Measurements from ENCODE around the gene GULP1.
A peak's percentile ranks its signal among the peaks of the same experiment; 100 is the strongest.

GULP1 gene

DNA sequence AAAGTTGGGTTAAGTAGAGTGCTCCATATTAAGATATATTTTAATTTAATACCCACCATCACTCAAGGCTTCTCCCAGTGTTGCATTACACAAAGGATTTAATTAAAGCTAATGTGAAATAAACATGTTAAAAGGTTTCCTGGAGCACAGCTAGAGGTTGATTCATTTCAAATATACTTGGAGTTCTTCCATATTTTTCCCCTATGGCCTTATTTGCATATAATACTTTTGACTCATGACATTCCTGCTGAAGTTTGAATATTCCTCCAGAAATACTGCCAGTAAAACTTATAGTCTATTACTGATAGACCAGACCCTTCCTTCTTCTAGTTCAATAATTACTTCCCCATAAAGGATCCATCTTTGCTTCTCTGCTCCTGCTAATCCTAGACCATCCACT is 227.5 kb downstream of the GULP1 start:
- TF ChIP-seq, protein P1, sequence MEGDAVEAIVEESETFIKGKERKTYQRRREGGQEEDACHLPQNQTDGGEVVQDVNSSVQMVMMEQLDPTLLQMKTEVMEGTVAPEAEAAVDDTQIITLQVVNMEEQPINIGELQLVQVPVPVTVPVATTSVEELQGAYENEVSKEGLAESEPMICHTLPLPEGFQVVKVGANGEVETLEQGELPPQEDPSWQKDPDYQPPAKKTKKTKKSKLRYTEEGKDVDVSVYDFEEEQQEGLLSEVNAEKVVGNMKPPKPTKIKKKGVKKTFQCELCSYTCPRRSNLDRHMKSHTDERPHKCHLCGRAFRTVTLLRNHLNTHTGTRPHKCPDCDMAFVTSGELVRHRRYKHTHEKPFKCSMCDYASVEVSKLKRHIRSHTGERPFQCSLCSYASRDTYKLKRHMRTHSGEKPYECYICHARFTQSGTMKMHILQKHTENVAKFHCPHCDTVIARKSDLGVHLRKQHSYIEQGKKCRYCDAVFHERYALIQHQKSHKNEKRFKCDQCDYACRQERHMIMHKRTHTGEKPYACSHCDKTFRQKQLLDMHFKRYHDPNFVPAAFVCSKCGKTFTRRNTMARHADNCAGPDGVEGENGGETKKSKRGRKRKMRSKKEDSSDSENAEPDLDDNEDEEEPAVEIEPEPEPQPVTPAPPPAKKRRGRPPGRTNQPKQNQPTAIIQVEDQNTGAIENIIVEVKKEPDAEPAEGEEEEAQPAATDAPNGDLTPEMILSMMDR (IDR thresholded peaks at IDR 0.05; ENCODE audit: control insufficient read depth, insufficient read depth, low read depth, low read length, missing control alignments) = no peak
- H3K4me3 ChIP-seq (ENCODE audit: control insufficient read depth, low read depth, low read length) = no peak overlapping the region
- DNase-seq (ENCODE audit: low read depth) = no peak

DNA sequence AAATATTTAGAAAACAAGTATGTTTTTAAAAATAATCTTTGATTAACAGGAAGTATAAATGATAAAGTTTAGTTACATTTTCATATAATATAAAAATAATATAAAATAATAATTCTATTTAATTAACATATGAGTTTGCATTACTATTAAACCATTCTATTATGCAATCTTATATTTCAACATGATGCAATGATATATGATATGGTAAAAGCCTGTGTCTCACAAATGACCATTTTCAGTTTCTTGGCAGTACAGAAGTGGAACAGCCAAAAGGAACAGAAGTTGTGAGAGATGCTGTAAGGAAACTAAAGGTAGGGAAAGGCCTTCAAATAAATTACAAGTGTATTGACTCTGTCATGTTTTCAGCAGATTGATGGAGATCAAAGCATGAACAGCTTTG is 230.8 kb downstream of the GULP1 start:
- H3K4me3 ChIP-seq (ENCODE audit: control insufficient read depth, low read depth, low read length) = no peak overlapping the region
- TF ChIP-seq, protein P1 (IDR thresholded peaks at IDR 0.05; ENCODE audit: control insufficient read depth, insufficient read depth, low read depth, low read length, missing control alignments) = no peak
- no peak for DNase-seq (ENCODE audit: low read depth)

DNA sequence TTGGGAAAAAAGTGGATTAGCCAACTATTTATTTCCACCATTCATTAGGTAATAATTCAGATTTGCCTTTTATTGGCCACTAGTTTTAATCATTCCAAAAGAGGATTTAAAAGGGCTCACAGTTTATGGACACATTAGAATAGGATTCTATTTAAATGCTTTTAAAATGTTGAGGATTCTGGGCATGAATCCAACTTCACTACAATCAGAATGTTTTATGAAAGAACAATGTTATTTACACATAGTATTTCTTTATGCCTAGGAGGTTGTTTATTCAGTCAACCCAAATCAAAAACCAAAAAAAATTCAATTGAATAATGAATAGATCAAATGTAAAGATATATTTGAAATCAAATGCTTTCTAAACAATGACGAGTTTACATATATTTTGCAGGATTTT is 232.2 kb downstream of the GULP1 start:
- no peak for DNase-seq (ENCODE audit: low read depth)
- TF ChIP-seq, protein P1 (IDR thresholded peaks at IDR 0.05; ENCODE audit: control insufficient read depth, insufficient read depth, low read depth, low read length, missing control alignments) = no peak
- H3K4me3 ChIP-seq (ENCODE audit: control insufficient read depth, low read depth, low read length) = no peak overlapping the region

DNA sequence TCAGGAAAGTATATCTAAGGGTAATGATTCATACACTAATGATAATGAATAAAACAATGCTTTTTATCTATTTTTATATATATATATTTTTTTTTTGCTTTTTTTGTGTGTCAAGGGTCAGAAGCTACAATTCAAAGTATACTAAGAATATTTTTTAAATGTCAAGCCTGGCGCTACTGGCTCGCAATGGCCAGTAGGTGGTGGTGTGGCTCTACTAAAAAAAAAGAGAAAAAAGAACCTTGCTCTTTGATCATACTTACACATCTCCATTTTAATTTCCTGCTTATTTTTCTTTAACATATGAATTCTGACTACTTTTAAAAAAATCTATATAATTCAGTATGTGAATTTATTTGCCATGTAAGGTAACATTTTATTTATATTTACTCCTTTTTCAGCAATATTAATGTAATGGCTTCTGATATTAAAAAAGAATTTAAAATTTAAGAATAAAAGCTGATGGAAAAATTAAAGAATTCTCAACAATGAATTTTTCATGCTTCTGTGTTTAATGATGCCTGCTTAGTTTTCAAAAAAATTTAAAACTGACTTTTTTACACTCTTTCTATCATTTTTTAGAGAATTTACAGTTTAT is 232.9 kb downstream of the GULP1 start:
- DNase-seq (ENCODE audit: low read depth) = no peak
- TF ChIP-seq, protein P1 (IDR thresholded peaks at IDR 0.05; ENCODE audit: control insufficient read depth, insufficient read depth, low read depth, low read length, missing control alignments) = peak; percentile 68
- H3K4me3 ChIP-seq (ENCODE audit: control insufficient read depth, low read depth, low read length) = no peak overlapping the region

DNA sequence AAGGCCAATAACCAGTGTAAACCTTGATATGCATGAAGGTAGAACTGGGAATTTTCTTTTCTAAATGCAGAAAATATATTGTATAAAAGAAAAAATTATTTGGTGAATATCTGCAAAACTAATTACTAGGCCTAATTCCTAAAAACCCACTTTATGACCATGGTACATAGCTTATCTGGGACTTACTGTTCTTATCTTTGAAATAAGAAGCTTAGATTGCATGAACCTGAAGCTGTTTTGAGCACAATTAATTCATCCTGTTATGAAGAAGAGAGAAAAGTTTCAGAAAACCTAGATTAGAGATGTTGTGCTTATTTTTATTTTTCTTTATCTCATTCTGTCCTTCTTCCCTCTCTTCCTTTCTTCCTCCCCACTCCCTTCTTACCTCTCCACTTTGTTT is 235.0 kb downstream of the GULP1 start:
- DNase-seq (ENCODE audit: low read depth) = no peak
- TF ChIP-seq, protein P1 (IDR thresholded peaks at IDR 0.05; ENCODE audit: control insufficient read depth, insufficient read depth, low read depth, low read length, missing control alignments) = no peak
- no peak overlapping the region for H3K4me3 ChIP-seq (ENCODE audit: control insufficient read depth, low read depth, low read length)

DNA sequence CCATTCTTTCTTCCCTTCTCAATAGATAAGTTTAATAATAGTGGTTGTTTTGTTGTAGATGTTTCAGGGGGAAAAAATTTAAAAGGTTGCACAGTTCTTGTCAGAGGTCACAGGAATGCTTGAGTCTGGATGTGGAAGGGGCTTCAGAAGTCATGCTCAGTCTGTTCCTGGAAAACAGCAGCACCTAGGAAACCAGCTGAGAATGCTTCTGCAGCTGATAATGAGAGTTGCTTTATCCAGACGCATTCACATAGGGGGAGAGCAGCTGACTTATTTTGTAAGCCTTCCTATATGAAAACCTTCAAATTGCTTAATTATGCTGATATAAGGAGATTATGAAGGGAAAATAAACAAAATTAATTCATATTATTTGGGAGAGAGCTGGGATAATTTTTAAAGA is 235.5 kb downstream of the GULP1 start:
- no peak overlapping the region for H3K4me3 ChIP-seq (ENCODE audit: control insufficient read depth, low read depth, low read length)
- TF ChIP-seq, protein P1 (IDR thresholded peaks at IDR 0.05; ENCODE audit: control insufficient read depth, insufficient read depth, low read depth, low read length, missing control alignments) = no peak
- no peak for DNase-seq (ENCODE audit: low read depth)

DNA sequence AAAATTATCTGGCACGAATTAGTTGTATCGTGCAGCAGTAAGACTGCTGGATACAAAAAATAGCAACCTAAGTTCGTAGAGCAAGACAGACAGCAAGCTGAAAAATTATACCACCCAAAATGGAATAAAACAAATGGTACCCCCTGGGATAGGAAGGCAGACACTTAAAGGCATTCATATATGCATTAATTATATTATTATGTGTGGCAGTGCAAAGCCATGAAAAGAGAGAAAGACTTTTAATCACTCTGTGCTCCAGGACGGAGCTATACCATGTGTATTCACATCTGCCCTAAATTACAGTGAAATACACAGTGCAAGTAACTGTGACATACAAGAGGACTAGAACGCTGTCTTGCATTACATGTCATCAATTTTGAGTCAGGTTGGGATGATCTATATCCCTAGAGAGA is 235.9 kb downstream of the GULP1 start:
- TF ChIP-seq, protein P1 (IDR thresholded peaks at IDR 0.05; ENCODE audit: control insufficient read depth, insufficient read depth, low read depth, low read length, missing control alignments) = no peak
- H3K4me3 ChIP-seq (ENCODE audit: control insufficient read depth, low read depth, low read length) = no peak overlapping the region
- no peak for DNase-seq (ENCODE audit: low read depth)
